NCI-H1930 (cell line): ENCODE measurements around the gene CBLIF.
"Not testable (repeated sequence)": the region's sequence is repeated elsewhere in the genome, so short reads cannot be mapped to it uniquely, and the experiment has no call there.

Experiments
- DNase-seq, 2 experiments: peaks; one replicate each; lab custom pipeline; 2025; lab: John Stamatoyannopoulos, UW

Gene CBLIF

DNA sequence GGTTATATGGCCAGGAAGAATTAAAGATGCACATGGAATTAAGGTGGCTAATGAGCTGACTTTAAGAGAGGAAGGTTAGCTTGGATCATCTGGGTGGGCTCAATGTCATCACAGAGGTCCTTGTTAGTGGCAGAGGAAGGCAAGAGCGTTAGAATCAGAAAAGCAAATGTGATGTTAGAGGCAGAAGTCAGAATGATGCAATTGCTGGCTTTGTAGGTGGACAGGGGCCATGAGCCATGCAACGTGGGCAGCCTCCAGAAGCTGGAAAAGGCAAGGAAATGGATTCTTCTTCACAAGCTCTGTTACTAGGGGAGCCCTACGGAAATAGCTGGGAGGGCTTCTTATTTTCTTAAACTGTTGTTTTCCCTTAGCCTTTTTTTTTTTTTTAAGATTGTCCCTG is 2.3 kb upstream of the CBLIF start:
- DNase-seq, result no peak

DNA sequence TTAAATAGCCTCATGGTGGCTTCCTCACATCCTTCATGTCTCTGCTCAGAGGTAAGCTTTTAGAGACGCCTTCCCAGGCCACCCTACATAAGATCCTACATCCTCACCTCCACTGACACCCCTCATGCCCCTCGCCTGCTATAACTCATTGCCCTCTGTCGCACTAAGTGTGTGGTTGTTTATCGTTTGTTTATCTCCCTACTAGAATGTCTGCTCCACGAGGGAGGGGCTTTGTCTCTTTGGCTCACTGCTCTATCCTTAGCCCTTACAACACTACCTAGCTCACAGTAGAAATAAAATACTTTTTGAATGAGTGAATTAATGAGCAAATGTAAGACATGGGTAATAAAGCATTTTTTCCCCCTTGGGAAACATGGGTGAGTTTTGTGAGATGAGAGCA is 1.3 kb upstream of the CBLIF start:
- no peak for DNase-seq

- DNase-seq, result no peak
These were observed 3.0 kb downstream of the CBLIF start for GRCh38 chr11:59842316-59842715.

DNA sequence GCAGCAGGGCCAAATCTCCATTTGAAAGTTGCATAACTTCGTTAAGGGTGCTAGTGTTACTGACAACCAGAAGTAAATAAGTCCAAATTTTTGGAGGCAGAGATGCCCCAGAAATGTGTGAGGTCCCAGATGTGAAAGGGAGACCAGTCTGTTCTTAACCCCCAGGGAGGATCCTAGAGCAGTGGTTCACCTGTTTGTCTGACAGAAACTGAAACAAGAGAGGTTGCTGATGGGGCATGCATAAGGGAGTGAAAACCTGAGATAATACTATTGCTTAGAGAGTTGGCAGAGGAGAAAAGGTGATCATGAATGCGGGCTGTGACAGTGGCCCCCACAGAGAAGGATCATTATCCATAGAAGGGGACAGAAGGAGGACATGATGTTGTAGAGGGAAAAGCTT is 3.8 kb downstream of the CBLIF start:
- DNase-seq, result no peak

- DNase-seq, result no peak
These were observed 5.7 kb downstream of the CBLIF start for GRCh38 chr11:59839615-59840014.

DNA sequence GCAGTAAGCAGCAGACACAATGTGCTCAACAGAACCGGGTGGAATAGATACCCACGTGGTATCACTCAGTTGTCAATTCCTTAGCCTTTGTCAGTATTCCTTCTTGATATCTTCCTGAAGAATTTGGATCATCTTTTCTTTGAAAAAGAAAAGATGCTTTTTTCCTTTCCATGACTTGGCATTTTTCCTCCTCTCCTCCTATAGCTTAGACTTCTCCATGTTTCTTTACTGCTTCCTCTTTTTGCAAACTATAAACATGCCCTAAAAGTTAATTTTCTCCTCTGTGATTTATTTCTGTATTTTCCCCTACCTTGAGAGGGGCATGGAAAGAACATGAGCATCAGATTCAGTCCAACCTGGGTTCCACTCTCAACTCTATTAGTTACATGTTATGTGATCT is 11.7 kb downstream of the CBLIF start:
- no peak for DNase-seq

DNA sequence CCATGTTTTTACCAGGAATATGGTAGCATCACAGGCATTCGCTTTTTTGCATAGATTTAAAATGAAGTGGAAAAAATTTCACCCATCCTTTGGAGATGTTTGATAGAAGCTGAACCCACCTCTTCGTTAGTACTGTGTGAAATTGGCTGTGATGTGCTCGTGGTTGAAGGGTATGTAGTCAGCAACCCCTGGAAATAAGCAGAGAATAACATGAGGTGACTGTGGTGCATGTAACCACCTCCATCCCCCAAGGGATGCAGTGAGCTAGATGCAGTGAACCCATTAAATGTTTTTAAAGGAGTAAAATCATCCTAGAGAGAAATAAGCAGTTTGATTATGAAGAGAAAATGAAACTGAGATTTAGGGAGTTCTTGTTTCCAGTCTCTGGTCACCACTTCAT is 15.9 kb downstream of the CBLIF start:
- no peak for DNase-seq

GRCh38 chr11:59822989-59823566 is 22.2 kb downstream of the CBLIF start:
- DNase-seq, result peak; percentile 23 to 57

DNA sequence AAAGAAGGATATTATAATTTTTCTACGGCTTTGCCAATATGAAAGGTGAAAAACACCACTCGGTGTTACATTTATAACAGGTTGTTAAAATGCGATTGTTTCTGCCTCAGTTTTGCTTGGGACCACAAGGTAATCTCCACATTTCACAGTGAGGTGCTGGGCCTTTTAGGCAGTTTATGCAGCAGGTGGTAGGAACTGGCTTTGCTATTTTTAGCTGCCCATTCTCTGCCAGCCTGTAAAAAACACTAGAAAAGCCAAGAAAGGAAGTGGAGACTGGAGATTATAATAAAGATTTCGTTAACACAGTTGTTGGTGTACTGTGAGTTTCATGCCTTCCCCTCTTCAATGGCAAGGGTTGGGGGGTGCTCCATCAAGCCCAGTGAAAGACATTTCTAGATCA is 26.7 kb downstream of the CBLIF start:
- no peak for DNase-seq

DNA sequence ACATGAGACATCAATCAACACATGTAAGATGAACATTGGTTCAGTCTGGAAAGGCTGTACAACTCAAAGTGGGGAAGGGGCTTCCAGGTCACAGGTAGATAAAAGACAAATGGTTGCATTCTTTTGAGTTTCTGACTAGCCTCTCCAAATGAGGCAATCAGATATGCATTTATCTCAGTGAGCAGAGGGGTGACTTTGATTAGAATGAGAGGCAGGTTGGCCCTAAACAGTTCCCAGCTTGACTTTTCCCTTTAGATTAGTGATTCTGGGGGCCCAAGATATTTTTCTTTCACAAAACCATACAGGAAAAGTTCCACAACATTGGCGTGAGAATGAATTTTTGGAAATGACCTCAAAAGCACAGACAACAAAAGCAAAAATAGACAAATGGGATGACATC is 28.9 kb downstream of the CBLIF start:
- DNase-seq, result not testable (repeated sequence)

DNA sequence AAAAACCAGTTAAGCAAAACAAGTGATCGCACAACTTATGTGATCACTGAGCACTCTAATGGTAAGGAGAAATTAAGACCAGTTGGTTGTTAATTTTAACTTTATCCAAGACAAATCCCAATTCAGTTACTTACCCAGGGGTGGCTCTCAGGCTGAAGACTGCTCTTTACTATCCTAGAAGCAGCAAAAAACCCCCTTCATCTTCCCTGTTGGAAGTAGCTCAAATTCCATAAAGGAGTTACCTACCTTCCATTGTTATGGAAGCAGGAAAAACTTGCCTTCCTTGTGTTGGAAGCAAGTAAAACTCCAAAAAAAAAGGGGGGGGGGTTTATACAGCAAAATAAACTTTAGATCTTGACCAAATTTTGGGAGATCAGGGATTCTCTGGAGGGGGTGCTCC is 29.5 kb downstream of the CBLIF start:
- DNase-seq, result no peak

- DNase-seq, result no peak
These were observed 31.3 kb downstream of the CBLIF start for GRCh38 chr11:59814021-59814420.

GRCh38 chr11:59813364-59813763 is 31.9 kb downstream of the CBLIF start:
- no peak for DNase-seq

DNA sequence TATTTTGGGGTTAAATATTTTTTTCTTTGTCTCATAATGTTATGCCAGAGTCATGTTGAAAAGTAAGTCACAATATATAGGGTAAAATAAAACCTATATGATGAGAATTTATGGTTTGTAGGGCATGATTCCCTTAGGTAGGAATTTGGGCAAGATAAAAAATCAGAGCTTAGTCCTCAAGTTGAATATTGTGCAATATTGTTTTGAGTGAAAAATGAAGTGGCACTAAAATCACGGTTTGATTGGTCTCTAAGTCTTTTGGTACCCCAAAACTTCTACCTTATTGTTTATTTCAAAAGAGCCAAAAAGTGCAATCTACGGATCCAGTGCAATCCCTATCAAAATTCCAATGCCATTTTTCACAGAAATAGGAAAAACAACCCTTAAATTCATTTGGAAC is 33.1 kb downstream of the CBLIF start:
- DNase-seq, result no peak

- no peak for DNase-seq
These were observed 34.4 kb downstream of the CBLIF start for GRCh38 chr11:59810911-59811259.

- peak; percentile 86 to 87 for DNase-seq
These were observed 34.9 kb downstream of the CBLIF start, which contains the start of gene MRPL16 for GRCh38 chr11:59810189-59810910. TSS of gene MRPL16 (minus strand) at chr11:59810778. CDS start at chr11:59810658, 120 bp downstream.

- DNase-seq, result no peak
These were observed 38.2 kb downstream of the CBLIF start for GRCh38 chr11:59807047-59807610.

- DNase-seq, result no peak
These were observed 41.2 kb downstream of the CBLIF start for GRCh38 chr11:59804061-59804460.

GRCh38 chr11:59802639-59803176 is 42.6 kb downstream of the CBLIF start:
- peak; percentile 14 to 21 for DNase-seq

GRCh38 chr11:59801981-59802638 is 43.2 kb downstream of the CBLIF start:
- DNase-seq, result no peak

GRCh38 chr11:59801160-59801706 is 44.1 kb downstream of the CBLIF start:
- no peak for DNase-seq

DNA sequence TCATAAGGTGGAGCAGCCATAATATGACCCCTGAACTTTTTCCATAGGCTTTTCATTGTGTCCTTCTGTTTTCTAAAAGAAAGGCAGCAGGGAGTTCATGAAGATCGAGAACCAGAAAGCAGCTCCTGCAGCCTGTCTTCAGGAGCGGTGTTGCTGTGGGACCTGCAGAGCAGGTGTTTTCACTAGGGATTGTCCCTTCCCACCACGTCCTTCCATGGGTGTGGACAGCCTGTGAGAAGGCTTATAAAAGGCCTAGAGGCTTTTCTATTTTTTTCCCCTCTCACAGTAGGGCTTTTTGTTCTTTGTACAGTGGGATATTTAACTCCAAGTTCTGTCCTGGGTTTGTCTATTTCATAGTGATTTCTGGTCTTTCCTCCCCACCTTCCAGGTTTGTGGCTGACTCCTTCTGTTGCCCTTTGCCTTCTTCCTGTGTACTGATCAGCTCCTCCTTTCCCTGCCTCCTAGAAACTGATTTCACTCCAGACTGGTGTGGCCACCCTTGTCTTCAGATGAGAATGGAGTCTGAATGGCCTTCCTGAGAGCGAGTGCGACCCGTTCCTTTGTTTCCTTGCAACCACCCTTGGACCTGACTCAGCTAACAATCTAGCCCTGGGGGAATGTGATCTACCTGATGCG is 44.8 kb downstream of the CBLIF start:
- DNase-seq, result no peak
